KG1 (cell line): ENCODE measurements around the gene CHD5.
"Not testable (repeated sequence)": the region's sequence is repeated elsewhere in the genome, so short reads cannot be mapped to it uniquely, and the experiment has no call there.

ENCODE experiments used
- DNase-seq: peaks from one replicate; lab custom pipeline; 2025; lab: John Stamatoyannopoulos, UW

Gene CHD5

DNA sequence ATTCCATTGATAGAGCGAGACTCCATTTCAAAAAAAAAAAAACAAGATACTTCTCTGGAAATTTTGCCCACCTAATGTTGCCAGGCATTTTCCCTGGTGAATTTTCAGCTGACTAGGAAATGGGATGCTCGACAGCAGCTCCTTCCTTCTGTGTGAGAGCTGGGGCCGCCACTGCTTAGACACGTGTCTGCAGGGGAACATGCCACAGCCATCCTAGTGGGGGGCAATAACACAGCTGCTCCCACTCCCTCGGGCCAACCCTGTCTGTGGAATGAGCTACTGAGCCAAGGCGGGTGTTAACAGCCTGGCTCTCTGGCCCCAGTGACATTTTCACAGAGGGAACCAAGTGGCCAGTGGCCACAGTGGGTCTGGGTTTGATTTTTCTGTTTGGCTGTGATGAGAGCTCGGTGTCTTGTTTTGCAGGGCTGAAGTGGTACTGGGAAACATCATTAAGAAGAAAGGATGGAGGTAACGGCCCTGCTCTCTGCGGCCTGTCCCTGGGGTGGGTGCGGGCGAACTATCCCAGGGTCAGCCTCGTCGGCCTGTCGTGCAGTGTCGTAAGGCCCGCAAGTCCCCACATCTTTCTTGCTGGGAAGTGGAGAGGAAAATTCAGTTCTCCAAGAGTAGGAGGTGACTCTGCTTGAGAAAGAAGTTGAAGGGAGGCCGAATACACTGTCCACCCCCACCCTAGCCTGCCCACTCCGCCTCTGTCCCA lies 95.2 kb downstream of the CHD5 start:
- no peak for DNase-seq

- no peak for DNase-seq
Observed at GRCh38 chr1:6083801-6084446, 96.2 kb downstream of the CHD5 start.

GRCh38 chr1:6083385-6083784 lies 96.7 kb downstream of the CHD5 start:
- no peak for DNase-seq

- DNase-seq: no peak
Observed at GRCh38 chr1:6082430-6082971, 97.6 kb downstream of the CHD5 start.

- no peak for DNase-seq
Observed at GRCh38 chr1:6081901-6082300, 98.2 kb downstream of the CHD5 start.

- no peak for DNase-seq
Observed at GRCh38 chr1:6080469-6080868, 99.7 kb downstream of the CHD5 start.

GRCh38 chr1:6077919-6078318 lies 102.2 kb downstream of the CHD5 start:
- DNase-seq: no peak

DNA sequence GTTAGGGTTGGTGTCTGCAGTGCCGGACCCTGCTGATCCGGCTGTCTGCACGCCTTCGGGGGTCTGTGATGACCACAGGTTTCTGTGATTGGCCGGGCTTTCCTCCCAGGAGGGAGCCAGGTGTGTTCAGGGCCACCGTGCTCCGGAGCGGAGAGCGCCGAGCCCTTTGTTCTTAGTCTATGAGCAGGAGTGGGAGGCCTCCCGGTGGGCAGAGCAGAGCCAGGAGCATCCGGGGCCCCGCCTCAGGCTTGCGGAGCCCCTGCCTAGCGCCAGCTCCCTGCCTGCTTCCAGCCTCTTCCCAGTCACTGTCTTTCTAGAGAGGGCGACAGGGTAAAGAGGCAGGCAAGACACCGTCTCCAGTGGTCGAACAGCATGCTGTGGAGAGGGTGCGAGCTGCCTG lies 102.6 kb downstream of the CHD5 start:
- DNase-seq: no peak

- DNase-seq: not testable (repeated sequence)
Observed at GRCh38 chr1:6077061-6077460, 103.1 kb downstream of the CHD5 start.

- DNase-seq: no peak
Observed at GRCh38 chr1:6075748-6076147, 104.4 kb downstream of the CHD5 start.

DNA sequence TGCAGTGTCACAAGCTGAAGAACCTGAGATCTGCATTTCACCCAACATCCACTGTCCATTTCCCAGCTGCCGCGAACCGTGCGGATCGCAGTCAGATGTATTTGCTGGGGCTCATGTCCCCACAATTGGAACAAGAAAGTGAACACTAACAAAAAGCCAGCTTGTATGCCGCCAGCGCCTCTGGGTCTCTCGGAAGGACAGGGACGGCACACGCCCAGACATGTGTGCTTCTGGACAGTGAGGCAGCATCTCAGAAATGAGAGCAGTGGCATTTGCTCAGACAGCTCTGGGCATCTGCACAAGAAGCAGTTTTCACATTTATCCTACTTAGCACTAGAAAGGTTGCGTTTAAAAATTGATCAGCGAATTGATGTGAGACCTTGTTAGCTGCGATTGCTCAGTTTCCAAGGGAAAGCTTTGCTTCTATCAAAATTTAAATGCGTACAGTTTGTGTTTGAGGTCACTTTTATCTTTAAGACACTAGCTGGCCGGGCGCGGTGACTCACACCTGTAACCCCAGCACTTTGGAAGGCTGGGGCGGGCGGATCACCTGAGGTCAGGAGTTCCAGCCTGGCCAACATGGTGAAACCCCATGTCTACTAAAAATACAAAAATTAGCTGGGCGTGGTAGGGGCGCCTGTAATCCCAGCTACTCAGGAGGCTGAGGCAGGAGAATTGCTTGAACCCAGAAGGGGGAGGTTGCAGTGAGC lies 105.8 kb downstream of the CHD5 start:
- DNase-seq: no peak

DNA sequence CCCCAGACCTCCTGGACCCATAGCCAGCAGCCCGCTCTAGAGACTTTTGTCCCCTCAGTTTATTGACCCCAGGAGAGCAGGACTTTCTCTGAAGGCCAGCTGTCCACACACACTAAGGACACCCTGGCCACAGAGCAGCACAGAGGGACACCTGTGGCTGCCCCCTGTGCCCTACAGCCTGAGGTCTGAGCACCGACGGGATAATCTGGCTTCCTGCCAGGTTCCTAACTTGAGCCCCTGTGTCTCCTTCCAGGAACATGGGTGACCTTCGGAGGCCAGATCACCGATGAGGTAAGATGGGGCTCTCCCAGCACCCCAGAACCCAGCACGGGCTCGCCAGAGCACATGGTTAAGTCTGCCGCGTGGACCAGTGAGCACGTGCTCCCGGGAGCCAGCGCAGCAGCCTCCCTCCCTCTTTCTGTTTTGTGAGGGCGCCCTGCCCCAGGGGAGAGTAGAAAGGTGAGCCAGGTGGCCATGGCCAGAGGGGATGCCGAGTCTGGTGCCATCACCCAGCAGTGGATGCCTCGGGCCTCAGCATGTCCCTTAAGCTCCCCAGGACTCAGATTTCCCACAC lies 106.6 kb downstream of the CHD5 start:
- DNase-seq: no peak

GRCh38 chr1:6072774-6073479 lies 107.2 kb downstream of the CHD5 start:
- DNase-seq: no peak

GRCh38 chr1:6071219-6071618 lies 108.9 kb downstream of the CHD5 start:
- DNase-seq: no peak

GRCh38 chr1:6070450-6070974 lies 109.6 kb downstream of the CHD5 start:
- DNase-seq: no peak

DNA sequence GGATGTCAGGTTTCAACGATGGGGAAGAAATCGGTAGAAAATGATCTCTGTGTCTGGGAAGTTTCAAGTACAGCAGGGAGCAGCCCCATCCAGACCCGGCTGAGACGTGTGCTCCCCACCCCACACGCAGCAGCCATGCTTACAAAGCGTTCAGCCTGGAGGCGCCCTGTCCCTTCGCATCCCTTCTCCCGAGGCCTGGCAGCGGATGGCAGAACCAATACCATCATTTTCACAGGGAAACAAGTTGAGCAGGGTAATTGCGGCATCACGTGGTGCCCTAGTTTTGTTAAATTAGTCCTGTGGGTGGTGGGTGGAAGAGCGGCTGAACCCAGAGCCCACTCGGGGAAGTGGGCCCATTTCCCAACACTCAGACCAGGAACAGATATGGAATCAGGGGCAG lies 110.5 kb downstream of the CHD5 start:
- DNase-seq: no peak

DNA sequence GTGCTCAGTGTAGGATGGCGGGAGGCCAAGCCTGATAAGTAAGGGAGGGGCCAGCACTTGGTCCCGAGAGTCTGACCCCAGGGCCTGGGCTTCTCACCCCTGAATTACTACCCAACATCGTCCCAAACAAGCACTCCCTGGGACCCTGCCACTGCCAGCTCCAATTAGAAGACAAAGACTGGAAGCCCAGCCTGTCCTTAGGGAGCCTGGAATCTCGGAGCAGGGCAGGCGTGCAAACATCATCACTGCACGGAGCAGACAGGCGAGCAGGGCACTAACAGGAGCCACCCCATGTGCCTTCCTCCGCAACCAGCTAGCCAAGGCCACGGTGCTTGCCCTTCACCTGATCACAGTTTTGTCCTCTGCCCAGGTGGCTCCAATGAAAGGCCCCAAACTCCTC lies 111.2 kb downstream of the CHD5 start:
- DNase-seq: no peak

DNA sequence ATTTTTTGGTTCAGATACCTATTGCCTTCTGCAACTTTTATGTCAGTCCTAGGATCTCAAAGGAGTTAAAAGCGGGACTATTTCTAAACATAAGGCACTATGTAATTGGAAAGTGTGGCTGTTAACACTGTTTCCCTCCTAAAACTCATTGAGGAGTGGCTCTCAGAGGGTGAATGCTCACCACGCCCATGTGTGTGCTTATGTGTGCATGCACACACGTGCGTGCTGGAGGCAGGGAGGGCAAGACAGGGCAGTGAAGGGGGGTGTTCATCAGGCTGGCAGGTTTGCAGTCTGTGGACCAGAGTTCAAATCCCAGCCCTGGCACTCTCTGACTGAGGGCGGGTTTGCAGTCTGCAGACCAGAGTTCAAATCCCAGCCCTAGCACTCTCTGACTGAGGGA lies 112.0 kb downstream of the CHD5 start:
- no peak for DNase-seq

DNA sequence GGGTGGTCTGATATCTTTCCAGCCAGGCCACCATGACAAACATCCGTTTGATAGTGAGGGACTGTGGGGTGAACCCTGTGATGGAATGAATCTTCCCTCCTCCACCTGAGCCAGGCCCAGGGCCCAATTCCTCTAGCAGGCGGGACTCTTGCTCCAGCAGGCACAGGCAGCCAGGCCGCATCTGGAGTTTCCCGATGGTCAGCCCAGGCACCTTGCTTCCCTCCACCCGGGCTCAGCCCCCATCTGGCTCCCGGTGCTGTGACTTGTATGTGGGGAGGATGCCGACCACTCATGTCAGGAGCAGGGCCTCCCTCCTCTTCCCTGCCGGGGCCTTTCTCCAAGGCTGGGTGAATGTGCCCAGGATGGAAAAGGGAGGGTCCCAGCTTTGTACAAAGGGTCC lies 113.4 kb downstream of the CHD5 start:
- DNase-seq: no peak

DNA sequence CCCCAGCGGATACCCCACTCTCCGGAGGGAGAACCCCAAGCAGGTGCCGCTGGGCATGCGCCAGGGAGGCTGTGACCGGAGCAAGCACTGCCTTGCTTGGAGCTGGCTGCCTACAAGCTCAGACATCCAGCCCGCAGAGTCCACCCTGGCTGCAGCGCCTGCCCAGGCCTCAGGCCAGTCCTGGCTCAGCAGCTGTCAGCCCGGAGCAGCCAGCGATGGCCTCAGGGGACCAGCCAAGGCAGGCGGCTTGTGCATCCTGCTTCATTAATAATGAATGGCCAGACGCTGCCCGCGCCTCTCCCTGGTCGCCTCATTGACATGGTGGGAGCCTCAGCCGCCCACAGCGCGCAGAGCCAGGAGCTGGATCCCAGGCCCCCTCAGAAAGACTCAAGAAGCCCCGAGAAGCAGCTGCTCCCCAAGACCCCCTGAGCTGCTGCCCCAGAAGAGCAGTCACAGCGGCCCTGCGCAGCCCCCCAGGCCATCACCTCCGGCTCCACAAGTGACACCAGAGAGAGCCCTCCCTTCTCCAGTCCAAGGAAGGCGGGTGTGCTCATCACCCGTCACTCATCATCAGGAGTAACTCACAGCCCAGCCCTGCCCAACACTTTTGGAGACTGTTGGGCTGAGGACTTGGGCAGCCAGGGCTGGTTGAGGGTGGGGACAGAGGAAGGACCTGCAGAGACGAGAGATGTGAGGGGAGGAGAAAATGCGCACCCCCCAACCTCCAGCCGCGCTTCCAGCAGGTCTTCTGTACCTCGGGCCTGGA lies 114.8 kb downstream of the CHD5 start:
- DNase-seq: no peak

DNA sequence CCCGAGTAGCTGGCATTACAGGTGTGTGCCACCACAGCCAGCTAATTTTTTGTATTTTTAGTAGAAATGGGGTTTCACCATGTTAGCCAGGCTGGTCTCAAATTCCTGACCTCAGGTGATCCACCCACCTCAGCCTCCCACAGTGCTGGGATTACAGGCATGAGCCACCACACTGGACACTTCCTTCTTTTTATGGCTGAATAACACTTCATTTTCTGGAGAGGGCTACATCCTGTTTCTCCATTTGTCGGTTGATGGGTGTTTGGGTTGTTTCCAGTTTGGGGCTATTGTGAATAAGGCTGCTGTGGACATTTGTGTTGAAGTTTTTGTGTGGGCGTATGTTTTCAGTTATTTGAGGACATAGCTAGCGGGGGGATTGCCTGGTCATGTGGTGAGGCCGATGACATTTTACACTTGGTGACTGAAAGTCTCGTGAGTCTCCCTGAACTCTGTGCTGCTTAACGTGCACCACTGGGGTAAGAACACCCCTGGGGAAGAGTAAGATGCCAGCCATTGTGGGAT lies 116.5 kb downstream of the CHD5 start:
- DNase-seq: not testable (repeated sequence)
